BE2C (cell line): ENCODE data around the gene EID1.

Source experiments
- DNase-seq: peaks from one replicate; pipeline ENCODE4 v3.0.0-alpha.2; 2020
- H3K27me3 ChIP-seq: fragments of 250-450 bp; sonication (Bioruptor Pico); 2 replicates; pipeline ENCODE4 v1.5.1; 2020; ENCODE audit warnings: mild to moderate bottlenecking
- H3K36me3 ChIP-seq: fragments of 250-450 bp; sonication (Bioruptor Pico); 2 replicates; pipeline ENCODE4 v1.5.1; 2020; ENCODE audit warnings: mild to moderate bottlenecking
- H3K4me1 ChIP-seq: fragments of 250-450 bp; sonication (Bioruptor Pico); 2 replicates; pipeline ENCODE4 v1.5.1; 2020
- H3K4me3 ChIP-seq: 2 replicates; pipeline ENCODE4 v1.5.1; 2011; ENCODE audit warnings: low read depth, low read length
- H3K9me3 ChIP-seq: fragments of 250-450 bp; sonication (Bioruptor Pico); 2 replicates; pipeline ENCODE4 v1.5.1; 2020
- TF ChIP-seq, protein P1 (sequence below): IDR thresholded peaks from 2 replicates; pipeline ENCODE4 v1.5.1; 2012; ENCODE audit warnings: mild to moderate bottlenecking, low read depth, low read length

The EID1 gene

GRCh38 chr15:48865370-48866079 is 12.4 kb upstream of the EID1 start:
- TF ChIP-seq, protein P1, sequence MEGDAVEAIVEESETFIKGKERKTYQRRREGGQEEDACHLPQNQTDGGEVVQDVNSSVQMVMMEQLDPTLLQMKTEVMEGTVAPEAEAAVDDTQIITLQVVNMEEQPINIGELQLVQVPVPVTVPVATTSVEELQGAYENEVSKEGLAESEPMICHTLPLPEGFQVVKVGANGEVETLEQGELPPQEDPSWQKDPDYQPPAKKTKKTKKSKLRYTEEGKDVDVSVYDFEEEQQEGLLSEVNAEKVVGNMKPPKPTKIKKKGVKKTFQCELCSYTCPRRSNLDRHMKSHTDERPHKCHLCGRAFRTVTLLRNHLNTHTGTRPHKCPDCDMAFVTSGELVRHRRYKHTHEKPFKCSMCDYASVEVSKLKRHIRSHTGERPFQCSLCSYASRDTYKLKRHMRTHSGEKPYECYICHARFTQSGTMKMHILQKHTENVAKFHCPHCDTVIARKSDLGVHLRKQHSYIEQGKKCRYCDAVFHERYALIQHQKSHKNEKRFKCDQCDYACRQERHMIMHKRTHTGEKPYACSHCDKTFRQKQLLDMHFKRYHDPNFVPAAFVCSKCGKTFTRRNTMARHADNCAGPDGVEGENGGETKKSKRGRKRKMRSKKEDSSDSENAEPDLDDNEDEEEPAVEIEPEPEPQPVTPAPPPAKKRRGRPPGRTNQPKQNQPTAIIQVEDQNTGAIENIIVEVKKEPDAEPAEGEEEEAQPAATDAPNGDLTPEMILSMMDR = no peak
- H3K4me3 ChIP-seq = no peak overlapping the region
- DNase-seq = no peak

DNA sequence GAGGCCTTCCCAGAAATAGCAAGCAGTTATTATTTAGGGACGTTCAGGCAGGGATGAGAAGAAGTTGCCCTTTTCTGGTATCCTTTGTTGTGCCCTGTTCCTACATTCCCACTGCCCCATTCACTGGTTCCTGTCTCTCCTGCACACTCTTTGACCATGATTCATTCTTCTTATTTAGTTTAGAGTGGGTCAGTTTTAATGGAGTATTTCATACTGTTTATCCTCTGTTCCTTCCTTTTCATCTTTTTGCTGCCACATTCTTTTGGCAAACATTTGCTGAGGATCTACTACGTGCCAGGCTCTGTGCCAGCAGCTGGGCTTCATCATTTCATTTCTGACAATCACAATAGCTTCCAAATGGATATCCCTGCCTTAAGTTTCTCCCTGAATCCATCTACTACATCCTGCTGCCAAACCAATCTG is 11.8 kb upstream of the EID1 start:
- Histone ChIP-seq H3K4me3 (no peak overlapping the region), H3K36me3 (no peaks in the 10 kb centered on the region), H3K9me3 (no peaks in the 10 kb centered on the region), H3K27me3 (no peaks in the 10 kb centered on the region), H3K4me1 (no peaks in the 10 kb centered on the region)
- no peak for DNase-seq
- TF ChIP-seq, protein P1 = no peak

More at GRCh38 chr15:48865370-48866079, 12.4 kb upstream of the EID1 start:
- Histone ChIP-seq H3K9me3 (no peaks in the 10 kb centered on the region), H3K4me1 (no peaks in the 10 kb centered on the region), H3K27me3 (no peaks in the 10 kb centered on the region), H3K36me3 (no peaks in the 10 kb centered on the region)

GRCh38 chr15:48868023-48868422 is 9.9 kb upstream of the EID1 start:
- H3K9me3 ChIP-seq = no peaks in the 10 kb centered on the region
- TF ChIP-seq, protein P1 = no peak
- H3K4me3 ChIP-seq = no peak overlapping the region
- no peaks in the 10 kb centered on the region for H3K4me1 ChIP-seq
- H3K36me3 ChIP-seq = no peaks in the 10 kb centered on the region
- no peak for DNase-seq
- no peaks in the 10 kb centered on the region; the same call in 1 of the 2 replicates for H3K27me3 ChIP-seq

GRCh38 chr15:48868536-48868935 is 9.4 kb upstream of the EID1 start:
- Histone ChIP-seq H3K4me1 (no peaks in the 10 kb centered on the region), H3K36me3 (no peaks in the 10 kb centered on the region), H3K9me3 (no peaks in the 10 kb centered on the region), H3K4me3 (no peak overlapping the region), H3K27me3 (no peaks in the 10 kb centered on the region; the same call in 1 of the 2 replicates)
- DNase-seq = no peak
- TF ChIP-seq, protein P1 = no peak

DNA sequence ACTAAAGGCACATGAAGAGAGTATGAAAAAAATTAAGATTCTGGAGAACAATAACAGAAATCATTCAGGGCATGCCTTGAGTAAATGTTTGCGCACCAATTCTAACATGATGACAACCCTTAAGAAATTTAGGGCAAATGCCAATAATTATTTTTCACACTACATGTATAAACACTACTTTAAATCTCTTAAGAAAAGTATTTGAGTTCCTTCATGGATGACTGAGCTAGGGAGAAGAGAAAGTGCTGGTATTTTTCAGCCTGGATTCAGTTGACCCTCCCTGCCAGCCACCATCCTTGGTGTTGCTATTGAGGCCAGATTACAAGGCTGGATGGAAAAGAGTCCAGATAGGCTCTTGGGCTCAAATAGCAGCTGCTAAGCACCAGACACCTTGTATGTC is 8.0 kb upstream of the EID1 start:
- Histone ChIP-seq H3K4me1 (no peaks in the 10 kb centered on the region), H3K4me3 (no peak overlapping the region), H3K9me3 (no peaks in the 10 kb centered on the region), H3K36me3 (no peaks in the 10 kb centered on the region), H3K27me3 (no peaks in the 10 kb centered on the region; the same call in 1 of the 2 replicates)
- DNase-seq = no peak
- TF ChIP-seq, protein P1 = no peak

DNA sequence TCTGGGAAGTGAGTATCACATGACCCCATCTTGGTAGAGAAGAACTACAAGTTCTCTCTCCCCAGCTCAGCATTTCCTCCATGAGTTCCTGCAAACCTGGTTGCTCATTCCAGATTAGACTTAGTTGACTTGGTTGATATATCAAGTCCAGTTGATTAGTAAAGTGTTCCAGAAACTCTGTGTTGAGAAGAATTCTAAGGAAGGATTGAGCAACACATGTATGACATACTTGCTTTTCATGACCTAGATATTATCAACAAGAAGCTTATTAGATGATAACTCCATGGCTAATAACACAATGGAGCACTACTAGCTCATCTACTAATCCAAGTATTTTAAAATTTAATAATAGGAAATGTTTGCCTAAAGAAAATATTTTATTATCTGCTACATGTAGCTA is 6.4 kb upstream of the EID1 start:
- no peak for DNase-seq
- Histone ChIP-seq H3K36me3 (no peaks in the 10 kb centered on the region), H3K9me3 (no peaks in the 10 kb centered on the region), H3K4me3 (no peak overlapping the region), H3K4me1 (no peaks in the 10 kb centered on the region), H3K27me3 (no peaks in the 10 kb centered on the region; the same call in 1 of the 2 replicates)
- TF ChIP-seq, protein P1 = no peak
